Gastroesophageal sphincter (tissue), 3 donors: ENCODE results near the gene KCNIP4.

Experiments
- CTCF ChIP-seq, 4 experiments: fragments of 200-600 bp in 2 of 4; fragments of 450-650 bp in 2 of 4; sonication (generic) in 1 of 4; IDR thresholded peaks; one replicate each; pipeline ENCODE4 v1.5.1; 2017 to 2019; ENCODE audit warnings: antibody characterized with exemption in 4 of 4, mild to moderate bottlenecking in 2 of 4, moderate library complexity in 2 of 4
- POLR2AphosphoS5 ChIP-seq: sonication (generic); formaldehyde crosslinking; IDR thresholded peaks from one replicate; pipeline ENCODE4 v1.6.1; 2017; ENCODE audit warnings: antibody characterized with exemption

- TF ChIP-seq CTCF (IDR thresholded peaks at IDR 0.05) (no peak), POLR2AphosphoS5 (no peak)
Observed at GRCh38 chr4:21964762-21965319, 16.3 kb upstream of the KCNIP4 start.
